ENCODE data around the gene VIT.

The VIT gene

DNA sequence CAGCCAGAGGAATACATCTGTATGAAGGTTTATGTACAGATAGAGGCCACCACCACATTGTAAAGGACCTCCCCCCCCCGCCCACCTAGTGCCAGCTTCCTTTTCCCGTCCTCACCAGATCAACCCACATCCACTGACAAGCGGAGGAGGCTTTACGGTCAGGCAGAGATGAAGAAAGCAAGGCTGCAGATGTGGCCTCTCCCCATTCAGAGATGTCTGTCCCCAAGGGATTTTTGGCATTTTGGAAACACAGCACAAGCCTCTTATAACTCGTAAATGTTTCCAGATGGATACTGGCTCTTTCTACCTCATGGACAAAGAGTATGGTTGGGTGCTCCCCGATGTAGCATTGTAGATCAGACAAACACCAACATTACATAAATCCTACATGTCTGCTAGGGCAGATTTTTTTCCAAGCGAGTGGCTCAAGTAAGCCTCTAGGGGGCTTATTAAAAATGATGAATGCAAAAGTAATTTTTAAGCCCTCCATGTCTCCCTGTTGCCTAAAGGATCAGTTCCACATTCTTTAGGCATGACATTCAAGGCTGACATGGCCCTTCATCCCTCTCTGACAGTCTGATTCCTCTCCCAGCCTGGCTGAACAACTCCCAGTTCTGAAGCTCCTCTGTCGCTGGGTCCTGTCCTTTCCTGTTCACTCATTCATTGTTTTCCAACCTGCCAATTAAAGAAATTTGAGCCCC, 11.7 kb downstream of the VIT start:
- peak; percentile 41 for TF ChIP-seq CTCF (IDR thresholded peaks at IDR 0.05; ENCODE audit: low read depth, low read length)
- DNase-seq (ENCODE audit: extremely low read depth, low read depth), result peak; percentile 87

DNA sequence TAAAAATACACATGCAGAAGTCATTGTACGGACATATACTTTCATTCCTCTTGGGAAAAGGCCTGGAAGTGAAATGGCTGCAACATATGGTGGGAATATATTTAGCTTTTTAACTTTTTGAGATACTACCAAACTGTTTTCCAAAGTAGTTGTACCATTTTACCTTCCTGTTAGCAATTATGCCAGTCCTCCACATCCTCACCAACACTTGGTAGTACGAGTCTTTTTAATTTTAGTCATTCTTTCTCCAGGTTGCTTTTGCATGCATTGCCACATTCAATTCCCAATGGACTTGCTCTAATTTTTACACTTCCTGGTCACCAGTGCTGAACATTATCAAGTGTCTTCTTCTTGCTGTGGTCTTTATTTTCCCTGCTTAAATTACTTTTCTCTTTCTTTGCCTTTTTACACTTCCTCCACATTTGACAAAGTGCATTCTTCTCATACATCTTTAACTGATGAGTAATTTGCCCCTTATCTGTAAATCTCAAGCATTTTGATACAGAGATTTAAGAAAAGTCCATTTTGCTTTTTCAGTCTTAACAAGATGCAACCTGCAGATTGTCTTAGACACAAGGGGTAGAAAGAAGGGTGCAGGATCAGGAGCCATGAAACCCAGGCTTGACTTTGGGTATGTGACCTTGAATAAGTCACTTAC, 14.5 kb downstream of the VIT start:
- DNase-seq (ENCODE audit: extremely low read depth, low read depth), result no peak

DNA sequence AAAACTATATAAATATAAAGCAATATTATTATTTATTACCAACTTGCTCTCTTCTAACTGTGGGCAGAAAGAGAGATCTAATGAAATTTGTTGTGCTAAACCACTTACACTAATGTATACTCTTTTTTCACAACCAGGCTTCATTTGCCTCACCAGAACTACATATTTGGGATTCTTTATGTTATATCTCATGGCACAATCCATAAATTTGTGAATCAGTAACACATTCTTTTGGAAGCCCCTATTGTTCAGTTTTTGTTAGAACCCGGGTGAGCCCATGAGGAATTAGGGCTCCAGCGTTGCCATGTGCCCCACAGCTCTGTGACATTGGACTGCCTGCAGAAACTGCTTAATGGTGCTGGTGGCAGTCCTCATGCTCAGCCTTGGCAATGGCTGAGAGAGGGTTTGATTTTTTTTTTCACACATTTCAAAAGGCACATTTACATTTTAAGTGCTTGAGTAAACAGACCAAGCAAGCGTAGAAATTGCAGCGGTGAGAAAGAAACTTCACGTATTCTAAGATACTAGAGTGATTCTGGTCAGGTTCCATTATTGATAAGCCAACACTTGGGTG, 15.3 kb downstream of the VIT start:
- DNase-seq (ENCODE audit: extremely low read depth, low read depth), result no peak
- no peak for TF ChIP-seq CTCF (IDR thresholded peaks at IDR 0.05; ENCODE audit: low read depth, low read length)

More for the DNA sequence above, 14.5 kb downstream of the VIT start:
- TF ChIP-seq CTCF (IDR thresholded peaks at IDR 0.05; ENCODE audit: low read depth, low read length), result no peak

DNA sequence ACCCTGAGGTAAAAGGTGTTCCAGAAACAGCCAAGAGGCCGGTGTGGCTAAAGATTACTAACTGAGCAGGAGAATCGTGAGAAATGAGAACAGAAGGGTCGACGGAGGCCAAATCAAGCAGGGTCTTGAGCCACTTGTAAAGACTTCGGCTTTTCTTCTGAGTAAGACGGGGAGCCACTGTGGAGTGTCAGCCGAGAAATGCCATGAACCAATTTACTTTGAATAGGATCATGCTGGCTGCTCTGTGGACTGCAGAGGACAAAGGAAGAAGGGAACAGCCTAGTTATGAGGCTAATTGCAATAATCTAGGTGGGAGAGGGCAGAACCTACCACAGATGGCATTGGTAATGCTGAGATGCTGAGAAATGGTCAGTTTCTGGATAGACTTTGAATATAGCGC, 16.8 kb downstream of the VIT start:
- no peak for DNase-seq (ENCODE audit: extremely low read depth, low read depth)
- TF ChIP-seq CTCF (IDR thresholded peaks at IDR 0.05; ENCODE audit: low read depth, low read length), result no peak

DNA sequence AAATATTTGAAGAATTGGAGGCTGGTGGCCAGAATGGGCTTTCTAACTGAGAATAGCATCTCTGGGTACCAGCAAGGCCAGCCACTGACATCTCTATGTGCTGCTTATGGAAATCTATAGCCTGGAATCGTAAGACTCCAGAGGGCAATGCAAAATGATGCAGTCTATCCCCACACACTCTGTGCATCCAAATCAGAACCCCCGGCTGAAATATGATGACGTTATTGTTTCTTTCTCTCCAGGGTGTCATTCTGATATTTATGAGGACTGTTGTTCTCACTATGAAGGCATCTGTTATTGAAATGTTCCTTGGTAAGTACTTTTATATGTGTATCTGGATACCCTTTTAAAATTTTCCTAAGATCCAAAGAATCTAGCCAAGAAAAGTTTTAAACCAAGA, 19.6 kb downstream of the VIT start:
- no peak for TF ChIP-seq CTCF (IDR thresholded peaks at IDR 0.05; ENCODE audit: low read depth, low read length)
- no peak for DNase-seq (ENCODE audit: extremely low read depth, low read depth)

GRCh38 chr2:36717603-36718266, 21.2 kb downstream of the VIT start:
- DNase-seq (ENCODE audit: extremely low read depth, low read depth), result no peak
- TF ChIP-seq CTCF (IDR thresholded peaks at IDR 0.05; ENCODE audit: low read depth, low read length), result no peak

- TF ChIP-seq CTCF (IDR thresholded peaks at IDR 0.05; ENCODE audit: low read depth, low read length), result no peak
- no peak for DNase-seq (ENCODE audit: extremely low read depth, low read depth)
Observed at GRCh38 chr2:36727550-36727949, 31.0 kb downstream of the VIT start.
